Stimulated activated naive CD8-positive, alpha-beta T cell treated with anti-CD3 and anti-CD28 coated beads, Interleukin-15, Interleukin-2, amounts not matched to agents 100 ng/mL and 50 ng/mL, for 24 hours (primary cell): Measurements from ENCODE around the gene CRYZL1.
A peak's percentile ranks its signal among the peaks of the same experiment; 100 is the strongest.
"Not testable (repeated sequence)": the region's sequence is repeated elsewhere in the genome, so short reads cannot be mapped to it uniquely, and the experiment has no call there.

Experiments used
- H3K27ac Mint-ChIP-seq: one replicate; pipeline ENCODE4 v1.8.0; 2021; ENCODE audit warnings: mild to moderate bottlenecking, mixed read lengths
- H3K27me3 Mint-ChIP-seq: one replicate; pipeline ENCODE4 v1.8.0; 2021; ENCODE audit warnings: mixed read lengths
- H3K36me3 Mint-ChIP-seq: one replicate; pipeline ENCODE4 v1.8.0; 2021; ENCODE audit warnings: low read depth, mixed read lengths
- H3K4me1 Mint-ChIP-seq: one replicate; pipeline ENCODE4 v1.8.0; 2021; ENCODE audit warnings: low read depth, mixed read lengths
- H3K4me3 Mint-ChIP-seq: one replicate; pipeline ENCODE4 v1.8.0; 2021; ENCODE audit warnings: mild to moderate bottlenecking, mixed read lengths
- H3K9me3 Mint-ChIP-seq: one replicate; pipeline ENCODE4 v1.8.0; 2021; ENCODE audit warnings: mixed read lengths

CRYZL1 gene

GRCh38 chr21:33651965-33652680 lies 10.6 kb upstream of the CRYZL1 start:
- no peaks in the 10 kb centered on the region for H3K36me3 Mint-ChIP-seq
- no peaks in the 10 kb centered on the region for H3K4me1 Mint-ChIP-seq
- no peak overlapping the region for H3K27ac Mint-ChIP-seq
- no peaks in the 10 kb centered on the region for H3K27me3 Mint-ChIP-seq
- no peaks in the 10 kb centered on the region for H3K9me3 Mint-ChIP-seq
- H3K4me3 Mint-ChIP-seq = no peak overlapping the region

- H3K27ac Mint-ChIP-seq = no peak overlapping the region
- no peaks in the 10 kb centered on the region for H3K36me3 Mint-ChIP-seq
- peaks cover 3% of the 10 kb centered on the region for H3K27me3 Mint-ChIP-seq
- H3K9me3 Mint-ChIP-seq = no peaks in the 10 kb centered on the region
- no peaks in the 10 kb centered on the region for H3K4me1 Mint-ChIP-seq
- no peak overlapping the region for H3K4me3 Mint-ChIP-seq
Measured at GRCh38 chr21:33650929-33651509, 9.5 kb upstream of the CRYZL1 start.

GRCh38 chr21:33650230-33650629 lies 8.7 kb upstream of the CRYZL1 start:
- no peaks in the 10 kb centered on the region for H3K36me3 Mint-ChIP-seq
- no peaks in the 10 kb centered on the region for H3K9me3 Mint-ChIP-seq
- H3K4me1 Mint-ChIP-seq = no peaks in the 10 kb centered on the region
- H3K27ac Mint-ChIP-seq = no peak overlapping the region
- H3K27me3 Mint-ChIP-seq = peaks cover 3% of the 10 kb centered on the region
- no peak overlapping the region for H3K4me3 Mint-ChIP-seq

- Mint-ChIP-seq H3K4me3 (no peak overlapping the region), H3K27me3 (peaks cover 20% of the 10 kb centered on the region), H3K4me1 (peaks cover 2% of the 10 kb centered on the region), H3K36me3 (no peaks in the 10 kb centered on the region), H3K9me3 (no peaks in the 10 kb centered on the region), H3K27ac (no peak overlapping the region)
Measured at GRCh38 chr21:33648555-33648954, 7.0 kb upstream of the CRYZL1 start.

- peaks cover 7% of the 10 kb centered on the region for H3K4me1 Mint-ChIP-seq
- peaks cover 25% of the 10 kb centered on the region for H3K27me3 Mint-ChIP-seq
- H3K9me3 Mint-ChIP-seq = no peaks in the 10 kb centered on the region
- no peak overlapping the region for H3K4me3 Mint-ChIP-seq
- H3K36me3 Mint-ChIP-seq = no peaks in the 10 kb centered on the region
- no peak overlapping the region for H3K27ac Mint-ChIP-seq
Measured at GRCh38 chr21:33647587-33647986, 6.0 kb upstream of the CRYZL1 start.

- H3K27me3 Mint-ChIP-seq = peaks cover 25% of the 10 kb centered on the region
- H3K36me3 Mint-ChIP-seq = no peaks in the 10 kb centered on the region
- H3K27ac Mint-ChIP-seq = no peak overlapping the region
- peaks cover 12% of the 10 kb centered on the region for H3K4me1 Mint-ChIP-seq
- no peak overlapping the region for H3K4me3 Mint-ChIP-seq
- no peaks in the 10 kb centered on the region for H3K9me3 Mint-ChIP-seq
Measured at GRCh38 chr21:33645730-33646129, 4.2 kb upstream of the CRYZL1 start.

- Mint-ChIP-seq H3K4me3 (no peak overlapping the region), H3K36me3 (no peaks in the 10 kb centered on the region), H3K9me3 (no peaks in the 10 kb centered on the region), H3K27me3 (peaks cover 25% of the 10 kb centered on the region), H3K27ac (no peak overlapping the region), H3K4me1 (peaks cover 19% of the 10 kb centered on the region)
Measured at GRCh38 chr21:33644383-33645074, 3.0 kb upstream of the CRYZL1 start.

GRCh38 chr21:33643658-33644311 lies 2.2 kb upstream of the CRYZL1 start:
- peak overlapping the region; percentile 84 for H3K4me3 Mint-ChIP-seq
- H3K9me3 Mint-ChIP-seq = no peaks in the 10 kb centered on the region
- H3K36me3 Mint-ChIP-seq = no peaks in the 10 kb centered on the region
- peaks cover 25% of the 10 kb centered on the region for H3K27me3 Mint-ChIP-seq
- H3K4me1 Mint-ChIP-seq = peaks cover 22% of the 10 kb centered on the region
- H3K27ac Mint-ChIP-seq = no peak overlapping the region

- no peaks in the 10 kb centered on the region for H3K36me3 Mint-ChIP-seq
- H3K27ac Mint-ChIP-seq = no peak overlapping the region
- H3K4me3 Mint-ChIP-seq = peak overlapping the region; percentile 84
- H3K4me1 Mint-ChIP-seq = peaks cover 22% of the 10 kb centered on the region
- H3K9me3 Mint-ChIP-seq = no peaks in the 10 kb centered on the region
- H3K27me3 Mint-ChIP-seq = peaks cover 25% of the 10 kb centered on the region
Measured at GRCh38 chr21:33642896-33643657, 1.5 kb upstream of the CRYZL1 start.

- H3K4me3 Mint-ChIP-seq = peak within 1 kb of the TSS; percentile 94
- no peaks in the 10 kb centered on the region for H3K9me3 Mint-ChIP-seq
- peak within 1 kb of the TSS; percentile 99 for H3K27ac Mint-ChIP-seq
- peaks cover 25% of the 10 kb centered on the region for H3K27me3 Mint-ChIP-seq
- H3K36me3 Mint-ChIP-seq = peaks cover 4% of the 10 kb centered on the region
- H3K4me1 Mint-ChIP-seq = peaks cover 26% of the 10 kb centered on the region
Measured at GRCh38 chr21:33642027-33642895, 720 bp upstream of the CRYZL1 start, which contains the start of gene ITSN1. Gene ITSN1 (plus strand): TSS chr21:33642501. CDS start chr21:33718829, 76,328 bp downstream.

GRCh38 chr21:33640697-33641351 lies 717 bp downstream of the CRYZL1 start:
- Mint-ChIP-seq H3K36me3 (peaks cover 9% of the 10 kb centered on the region), H3K4me1 (peaks cover 27% of the 10 kb centered on the region), H3K9me3 (no peaks in the 10 kb centered on the region), H3K4me3 (peak overlapping the region; percentile 94), H3K27ac (peak overlapping the region; percentile 99), H3K27me3 (peaks cover 22% of the 10 kb centered on the region)

GRCh38 chr21:33634254-33634653 lies 7.3 kb downstream of the CRYZL1 start:
- Mint-ChIP-seq H3K4me1 (peaks cover 7% of the 10 kb centered on the region), H3K27ac (no peak overlapping the region), H3K4me3 (no peak overlapping the region), H3K9me3 (no peaks in the 10 kb centered on the region), H3K27me3 (no peaks in the 10 kb centered on the region), H3K36me3 (peaks cover 28% of the 10 kb centered on the region)

GRCh38 chr21:33626151-33626550 lies 15.4 kb downstream of the CRYZL1 start:
- H3K36me3 Mint-ChIP-seq = peaks cover 22% of the 10 kb centered on the region

More at GRCh38 chr21:33626151-33626550, 15.4 kb downstream of the CRYZL1 start:
- not testable (repeated sequence) for H3K9me3 Mint-ChIP-seq, H3K27me3 Mint-ChIP-seq, H3K4me1 Mint-ChIP-seq, H3K27ac Mint-ChIP-seq, H3K4me3 Mint-ChIP-seq
